PC-3 (cell line): ENCODE results near the gene LRRTM2. TPM values are rescaled to one million over a fixed set of nuclear protein-coding genes. Genes with fewer than 3 reads are reported as not detected.

Source experiments
- ATAC-seq: fragments of 200-7000 bp; cut with Tn5 transposase; 2 replicates; pipeline ENCODE4 v1.9.1; 2020; ENCODE audit warnings: mild to moderate bottlenecking, moderate library complexity
- BruUV-seq: library from RNA; stranded (reverse); fragments of 400-500 nt; replicated peaks from 2 replicates; lab custom pipeline; 2021; lab: Mats Ljungman, UMichigan
- CTCF ChIA-PET: fragments of 300-600 bp; sonication (Branson Sonifier 250); formaldehyde crosslinking; loops from one replicate; lab custom pipeline; 2022; ENCODE audit warnings: antibody characterized with exemption; lab: Charles Lee
- POLR2A ChIA-PET: fragments of 300-600 bp; sonication (Branson Sonifier 250); formaldehyde crosslinking; loops from one replicate; lab custom pipeline; 2022; ENCODE audit warnings: antibody characterized with exemption; ENCODE audit not compliant: unreplicated experiment; lab: Charles Lee
- DNase-seq: peaks from one replicate; pipeline ENCODE4 v3.0.0-alpha.2; 2015
- H2AFZ ChIP-seq: fragments of 300-600 bp; sonication (generic); 2 replicates; pipeline ENCODE4 v1.6.0; 2016; ENCODE audit warnings: antibody characterized with exemption, low read length
- H3F3A ChIP-seq: fragments of 300-600 bp; sonication (generic); one replicate; pipeline ENCODE4 v1.6.0; 2017; ENCODE audit warnings: antibody characterized with exemption, low read length, control low read depth, mild to moderate bottlenecking; ENCODE audit not compliant: unreplicated experiment
- H3K27ac ChIP-seq: fragments of 300-600 bp; sonication (generic); 2 replicates; pipeline ENCODE4 v1.5.1; 2016; ENCODE audit warnings: mild to moderate bottlenecking, low read length
- H3K27me3 ChIP-seq: fragments of 300-600 bp; sonication (generic); 2 replicates; pipeline ENCODE4 v1.6.1; 2016; ENCODE audit warnings: low read length, mixed read lengths
- H3K36me3 ChIP-seq: fragments of 300-600 bp; sonication (generic); 2 replicates; pipeline ENCODE4 v1.6.1; 2016; ENCODE audit warnings: low read depth, mixed run types, low read length, mixed read lengths
- H3K4me1 ChIP-seq: fragments of 300-600 bp; sonication (generic); 2 replicates; pipeline ENCODE4 v1.5.1; 2016; ENCODE audit warnings: low read length; ENCODE audit not compliant: insufficient read depth
- H3K4me2 ChIP-seq: fragments of 300-600 bp; sonication (generic); 2 replicates; pipeline ENCODE4 v1.6.0; 2016; ENCODE audit warnings: low read length
- H3K4me3 ChIP-seq: fragments of 300-600 bp; sonication (generic); 2 replicates; pipeline ENCODE4 v1.5.1; 2016; ENCODE audit warnings: mild to moderate bottlenecking, low read length, mixed read lengths
- H3K79me2 ChIP-seq: fragments of 300-600 bp; sonication (generic); 2 replicates; pipeline ENCODE4 v1.6.1; 2017; ENCODE audit warnings: low read length, mixed read lengths
- H3K9ac ChIP-seq: fragments of 300-600 bp; sonication (generic); 2 replicates; pipeline ENCODE4 v1.6.0; 2016; ENCODE audit warnings: mild to moderate bottlenecking, low read length
- H3K9me2 ChIP-seq: fragments of 300-600 bp; sonication (generic); replicated peaks from 2 replicates; pipeline ENCODE4 v1.6.1; 2016; ENCODE audit warnings: mixed run types, low read length, mixed read lengths
- H3K9me3 ChIP-seq: fragments of 300-600 bp; sonication (generic); 2 replicates; pipeline ENCODE4 v1.6.1; 2016; ENCODE audit warnings: low read length, mixed read lengths
- H4K20me1 ChIP-seq: fragments of 300-600 bp; sonication (generic); 2 replicates; pipeline ENCODE4 v1.6.1; 2016; ENCODE audit warnings: low read length, mixed read lengths
- EZH2 ChIP-seq: fragments of 300-600 bp; sonication (generic); IDR thresholded peaks from one replicate; pipeline ENCODE4 v1.6.1; 2017; ENCODE audit warnings: antibody characterized with exemption, mild to moderate bottlenecking, low read length; ENCODE audit not compliant: unreplicated experiment
- EZH2phosphoT487 ChIP-seq: fragments of 300-600 bp; sonication (generic); IDR thresholded peaks from 2 replicates; pipeline ENCODE4 v1.6.1; 2018; ENCODE audit warnings: mild to moderate bottlenecking, antibody characterized with exemption, low read length, borderline replicate concordance
- intact Hi-C: fragments of 100-400 bp; cut with micrococcal nuclease; formaldehyde crosslinking; loops from 2 replicates; pipeline ENCODE4 v1.9.0; 2023
- total RNA-seq: library from RNA; depleted of rRNA; stranded (reverse); fragments of >200 nt; gene quantifications from 2 replicates; pipeline ENCODE4 v1.2.3, GENCODE V29; 2014
- TF ChIP-seq, protein P1 (sequence below): fragments of 300-600 bp; sonication (generic); conservative IDR thresholded peaks from 2 replicates; pipeline ENCODE4 v1.5.1; 2017; ENCODE audit warnings: antibody characterized with exemption, low read depth, mild to moderate bottlenecking, low read length

The LRRTM2 gene
- total RNA-seq, 1 experiment from 2014 or later: not detected

DNA sequence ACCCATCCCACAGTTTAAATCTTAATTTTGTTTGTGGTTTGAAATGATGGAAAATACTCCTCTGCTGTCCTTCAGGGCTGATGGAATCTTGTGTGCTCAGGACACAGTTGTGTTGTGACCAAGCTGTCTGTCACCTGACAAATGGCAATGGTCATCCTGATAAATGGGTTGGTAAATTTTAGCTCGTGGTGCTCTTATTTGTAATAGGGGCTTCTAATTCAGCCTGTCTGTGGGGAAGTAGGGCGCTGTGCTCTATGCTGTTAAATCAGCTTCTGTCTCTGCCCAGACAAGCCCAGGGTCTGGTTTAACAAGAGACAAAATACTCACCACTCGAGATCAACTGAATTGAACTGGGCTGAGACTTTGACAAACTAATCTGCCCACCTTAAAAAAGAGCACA lies 4.5 kb downstream of the LRRTM2 start:
- Histone ChIP-seq H3K9ac (no peak overlapping the region), H3F3A (no peaks in the 10 kb centered on the region), H3K9me2 (no peaks in the 10 kb centered on the region), H3K4me1 (no peaks in the 10 kb centered on the region), H3K79me2 (no peaks in the 10 kb centered on the region), H3K27ac (no peak overlapping the region), H3K4me3 (no peak overlapping the region), H3K27me3 (no peaks in the 10 kb centered on the region), H2AFZ (no peak overlapping the region), H3K4me2 (no peak overlapping the region), H4K20me1 (no peaks in the 10 kb centered on the region), H3K36me3 (no peaks in the 10 kb centered on the region), H3K9me3 (no peaks in the 10 kb centered on the region)
- ATAC-seq: no peak
- POLR2A ChIA-PET: no interaction called here
- BruUV-seq: no TSS peak
- TF ChIP-seq, protein P1, sequence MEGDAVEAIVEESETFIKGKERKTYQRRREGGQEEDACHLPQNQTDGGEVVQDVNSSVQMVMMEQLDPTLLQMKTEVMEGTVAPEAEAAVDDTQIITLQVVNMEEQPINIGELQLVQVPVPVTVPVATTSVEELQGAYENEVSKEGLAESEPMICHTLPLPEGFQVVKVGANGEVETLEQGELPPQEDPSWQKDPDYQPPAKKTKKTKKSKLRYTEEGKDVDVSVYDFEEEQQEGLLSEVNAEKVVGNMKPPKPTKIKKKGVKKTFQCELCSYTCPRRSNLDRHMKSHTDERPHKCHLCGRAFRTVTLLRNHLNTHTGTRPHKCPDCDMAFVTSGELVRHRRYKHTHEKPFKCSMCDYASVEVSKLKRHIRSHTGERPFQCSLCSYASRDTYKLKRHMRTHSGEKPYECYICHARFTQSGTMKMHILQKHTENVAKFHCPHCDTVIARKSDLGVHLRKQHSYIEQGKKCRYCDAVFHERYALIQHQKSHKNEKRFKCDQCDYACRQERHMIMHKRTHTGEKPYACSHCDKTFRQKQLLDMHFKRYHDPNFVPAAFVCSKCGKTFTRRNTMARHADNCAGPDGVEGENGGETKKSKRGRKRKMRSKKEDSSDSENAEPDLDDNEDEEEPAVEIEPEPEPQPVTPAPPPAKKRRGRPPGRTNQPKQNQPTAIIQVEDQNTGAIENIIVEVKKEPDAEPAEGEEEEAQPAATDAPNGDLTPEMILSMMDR: no peak
- no peak for TF ChIP-seq EZH2phosphoT487
- no peak for TF ChIP-seq EZH2
- CTCF ChIA-PET: no interaction called here
- DNase-seq: no peak
- intact Hi-C loops: no loop called here

DNA sequence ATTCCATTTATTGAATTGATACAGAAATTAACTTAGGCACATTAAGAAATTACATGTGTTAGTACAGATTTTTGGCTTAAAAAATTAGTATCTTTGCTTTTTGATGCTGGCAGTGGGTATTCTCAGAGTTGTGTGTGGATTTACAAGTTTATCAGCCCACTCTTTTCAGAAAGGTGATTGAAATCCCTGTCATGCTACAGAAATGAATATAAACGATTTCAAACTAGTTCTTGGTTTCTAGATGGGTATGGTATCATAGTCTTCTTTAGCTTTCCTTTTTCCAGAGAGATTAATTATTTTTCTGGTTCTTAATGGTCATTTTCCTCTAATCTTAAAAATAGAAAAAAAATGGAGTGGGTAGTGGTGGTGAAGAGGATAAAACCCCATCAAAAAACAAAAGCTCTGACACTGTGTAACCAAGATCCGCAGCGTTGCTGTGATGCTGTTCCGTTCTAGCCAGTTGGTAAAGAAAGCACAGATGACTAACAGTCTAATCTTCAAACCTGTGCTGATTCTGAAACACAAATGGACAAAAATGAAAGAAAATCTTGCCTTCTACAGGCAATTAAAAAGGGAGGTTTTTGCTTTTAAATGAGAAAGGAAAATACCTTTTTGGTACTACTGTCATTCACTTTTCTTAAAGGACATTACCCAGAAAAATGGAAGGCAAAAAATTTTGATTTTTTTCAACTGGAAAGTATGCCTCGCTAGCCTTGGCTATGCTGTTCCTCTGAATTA lies 5.2 kb downstream of the LRRTM2 start:
- no peaks in the 10 kb centered on the region for H3K27me3 ChIP-seq
- no peak overlapping the region for H3K4me3 ChIP-seq
- no peak overlapping the region for H2AFZ ChIP-seq
- no peaks in the 10 kb centered on the region for H3K4me1 ChIP-seq
- no peak for TF ChIP-seq EZH2phosphoT487
- TF ChIP-seq, protein P1: no peak
- no peak for TF ChIP-seq EZH2
- H3K79me2 ChIP-seq: no peaks in the 10 kb centered on the region
- intact Hi-C loops: no loop called here
- no peak overlapping the region for H3K9ac ChIP-seq
- no peaks in the 10 kb centered on the region for H4K20me1 ChIP-seq
- H3K4me2 ChIP-seq: no peak overlapping the region
- no peaks in the 10 kb centered on the region for H3K36me3 ChIP-seq
- no peak overlapping the region for H3K27ac ChIP-seq
- ATAC-seq (no peak), DNase-seq (no peak)
- no TSS peak for BruUV-seq
- ChIA-PET POLR2A (no interaction called here), CTCF (no interaction called here)
- no peaks in the 10 kb centered on the region for H3F3A ChIP-seq
- no peaks in the 10 kb centered on the region for H3K9me2 ChIP-seq
- no peaks in the 10 kb centered on the region for H3K9me3 ChIP-seq

DNA sequence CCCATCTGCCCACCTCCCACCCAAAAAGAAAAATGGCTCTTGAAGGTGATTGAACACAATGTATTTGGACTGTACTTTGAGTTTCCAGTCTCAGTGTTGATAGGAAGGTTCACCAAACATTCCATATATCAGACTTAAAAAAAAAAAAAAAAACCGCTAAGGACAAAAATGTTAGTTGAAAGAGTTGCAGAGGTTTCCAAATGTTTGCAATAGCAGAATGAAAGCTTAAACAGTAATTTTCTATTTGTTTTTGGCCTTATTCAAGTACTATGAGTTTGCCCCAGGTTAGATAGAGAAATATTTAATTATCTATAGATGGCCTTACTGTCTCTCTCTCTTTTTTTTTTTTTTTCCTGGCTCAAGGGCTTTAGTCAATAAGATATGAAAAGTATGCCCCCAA lies 6.1 kb downstream of the LRRTM2 start:
- H3F3A ChIP-seq: no peaks in the 10 kb centered on the region
- no peaks in the 10 kb centered on the region for H3K27me3 ChIP-seq
- POLR2A ChIA-PET: no interaction called here
- intact Hi-C loops: no loop called here
- H4K20me1 ChIP-seq: no peaks in the 10 kb centered on the region
- no TSS peak for BruUV-seq
- H2AFZ ChIP-seq: no peak overlapping the region
- no peak overlapping the region for H3K27ac ChIP-seq
- no peak for ATAC-seq
- TF ChIP-seq EZH2 (no peak), EZH2phosphoT487 (no peak)
- TF ChIP-seq, protein P1: no peak
- no peak overlapping the region for H3K9ac ChIP-seq
- H3K36me3 ChIP-seq: no peaks in the 10 kb centered on the region
- no peak overlapping the region for H3K4me2 ChIP-seq
- no peak for DNase-seq
- H3K9me2 ChIP-seq: no peaks in the 10 kb centered on the region
- CTCF ChIA-PET: no interaction called here
- H3K9me3 ChIP-seq: no peaks in the 10 kb centered on the region
- no peak overlapping the region for H3K4me3 ChIP-seq
- H3K4me1 ChIP-seq: no peaks in the 10 kb centered on the region
- no peaks in the 10 kb centered on the region for H3K79me2 ChIP-seq
